ENCODE measurements around the gene WDR49.

GRCh38 chr3:167602041-167602440 lies 51.7 kb downstream of the WDR49 start:
- no peak for TF ChIP-seq CTCF (IDR thresholded peaks at IDR 0.05; ENCODE audit: poor library complexity)
- TF ChIP-seq EZH2 (IDR thresholded peaks at IDR 0.05; ENCODE audit: borderline replicate concordance) = no peak

Measured in hepatocyte (in vitro differentiated cells).